IMR-90 (cell line): Measurements from ENCODE around the gene PSMB5. TPM values are rescaled to one million over a fixed set of nuclear protein-coding genes. Genes with fewer than 3 reads are reported as not detected.

Experiments
- ATAC-seq: fragments of 200-7000 bp; cut with Tn5 transposase; 2 replicates; pipeline ENCODE4 v1.9.1; 2020; ENCODE audit warnings: low read depth, mild to moderate bottlenecking, moderate library complexity
- BruUV-seq: library from RNA; stranded (reverse); fragments of 400-500 nt; replicated peaks from 2 replicates; lab custom pipeline; 2021; lab: Mats Ljungman, UMichigan
- CTCF ChIA-PET: fragments of 300-600 bp; formaldehyde crosslinking; extraction: SDS; loops from one replicate; lab custom pipeline; 2021; ENCODE audit warnings: antibody characterized with exemption; lab: Yijun Ruan, JAX
- POLR2A ChIA-PET: fragments of 300-600 bp; sonication (Branson Sonifier 250); formaldehyde crosslinking; loops from one replicate; lab custom pipeline; 2022; ENCODE audit warnings: antibody characterized with exemption; ENCODE audit not compliant: unreplicated experiment; lab: Charles Lee
- DNase-seq: peaks from one replicate; pipeline ENCODE4 v3.0.0; 2013
- H2AFZ ChIP-seq: replicated peaks from 2 replicates; pipeline ENCODE3; 2013; ENCODE audit warnings: low read length, mild to moderate bottlenecking; ENCODE audit not compliant: poor library complexity
- H2AK5ac ChIP-seq: 2 replicates; pipeline ENCODE4 v1.6.1; 2013; ENCODE audit warnings: low read depth, low read length, inconsistent platforms
- H2AK9ac ChIP-seq: replicated peaks from 2 replicates; pipeline ENCODE3; 2013; ENCODE audit warnings: mild to moderate bottlenecking, low read depth, low read length, moderate library complexity; ENCODE audit not compliant: poor library complexity
- H2BK120ac ChIP-seq: 2 replicates; pipeline ENCODE4 v1.6.1; 2013; ENCODE audit warnings: low read depth, low read length, inconsistent platforms
- H2BK15ac ChIP-seq: 3 replicates; pipeline ENCODE4 v1.6.1; 2013; ENCODE audit warnings: low read depth, low read length, inconsistent platforms
- H2BK20ac ChIP-seq: 2 replicates; pipeline ENCODE4 v1.6.1; 2013; ENCODE audit warnings: low read depth, mild to moderate bottlenecking, inconsistent platforms, low read length, moderate library complexity
- H2BK5ac ChIP-seq: 2 replicates; pipeline ENCODE4 v1.6.1; 2013; ENCODE audit warnings: mild to moderate bottlenecking, low read depth, low read length, inconsistent platforms; ENCODE audit not compliant: poor library complexity, severe bottlenecking
- H3K14ac ChIP-seq: replicated peaks from 2 replicates; pipeline ENCODE4 v1.6.1; 2013; ENCODE audit warnings: low read depth, low read length, inconsistent platforms
- H3K18ac ChIP-seq: 2 replicates; pipeline ENCODE4 v1.6.1; 2013; ENCODE audit warnings: low read depth, low read length, control low read depth
- H3K23ac ChIP-seq: 2 replicates; pipeline ENCODE4 v1.6.1; 2013; ENCODE audit warnings: low read depth, low read length, inconsistent platforms
- H3K27ac ChIP-seq: 2 replicates; pipeline ENCODE4 v1.5.1; 2013; ENCODE audit warnings: mild to moderate bottlenecking, control low read depth, low read length; ENCODE audit not compliant: insufficient read depth
- H3K27me3 ChIP-seq: 2 replicates; pipeline ENCODE4 v1.6.1; 2013; ENCODE audit warnings: low read length; ENCODE audit not compliant: control insufficient read depth, insufficient read depth
- H3K36me3 ChIP-seq: 2 replicates; pipeline ENCODE4 v1.6.1; 2013; ENCODE audit warnings: low read length, mixed read lengths; ENCODE audit not compliant: control insufficient read depth, insufficient read depth
- H3K4ac ChIP-seq: 2 replicates; pipeline ENCODE4 v1.6.1; 2013; ENCODE audit warnings: low read depth, low read length, inconsistent platforms
- H3K4me1 ChIP-seq: 2 replicates; pipeline ENCODE4 v1.6.1; 2013; ENCODE audit warnings: low read length, mixed read lengths; ENCODE audit not compliant: control insufficient read depth, insufficient read depth
- H3K4me2 ChIP-seq: 2 replicates; pipeline ENCODE4 v1.6.1; 2013; ENCODE audit warnings: low read depth, mild to moderate bottlenecking, control low read depth, low read length, moderate library complexity
- H3K4me3 ChIP-seq: 2 replicates; pipeline ENCODE4 v1.5.1; 2013; ENCODE audit warnings: low read depth, mild to moderate bottlenecking, control low read depth, low read length, moderate library complexity; ENCODE audit not compliant: insufficient read depth
- H3K56ac ChIP-seq: 2 replicates; pipeline ENCODE4 v1.6.1; 2013; ENCODE audit warnings: low read length, inconsistent platforms; ENCODE audit not compliant: insufficient read depth; ENCODE audit errors: extremely low read depth
- H3K79me1 ChIP-seq, 2 experiments: 2 replicates each; pipeline ENCODE4 v1.6.1; 2013; ENCODE audit warnings: low read length in 2 of 2, inconsistent platforms in 1 of 2, low read depth in 1 of 2
- H3K9ac ChIP-seq: 2 replicates; pipeline ENCODE4 v1.6.1; 2013; ENCODE audit warnings: low read depth, low read length, control low read depth
- H3K9me1 ChIP-seq: 2 replicates; pipeline ENCODE4 v1.6.1; 2013; ENCODE audit warnings: low read length, inconsistent platforms; ENCODE audit not compliant: insufficient read depth
- H3K9me3 ChIP-seq: 2 replicates; pipeline ENCODE4 v1.6.1; 2013; ENCODE audit warnings: low read length; ENCODE audit not compliant: control insufficient read depth, insufficient read depth
- H4K20me1 ChIP-seq: 2 replicates; pipeline ENCODE4 v1.6.1; 2013; ENCODE audit warnings: low read length, inconsistent platforms; ENCODE audit not compliant: insufficient read depth
- H4K5ac ChIP-seq: 2 replicates; pipeline ENCODE4 v1.6.1; 2013; ENCODE audit warnings: mild to moderate bottlenecking, low read depth, low read length, control low read depth
- H4K8ac ChIP-seq, 2 experiments: 2 replicates each; pipeline ENCODE4 v1.6.1; 2013; ENCODE audit warnings: low read depth in 2 of 2, low read length in 2 of 2, control low read depth in 1 of 2, inconsistent platforms in 1 of 2
- H4K91ac ChIP-seq: 2 replicates; pipeline ENCODE4 v1.6.1; 2013; ENCODE audit warnings: low read depth, low read length, inconsistent platforms; ENCODE audit not compliant: insufficient read depth
- CHD1 ChIP-seq: IDR thresholded peaks from 2 replicates; pipeline ENCODE4 v1.6.1; 2012; ENCODE audit warnings: low read depth, low read length, improper control_type of control experiment
- FOS ChIP-seq: fragments of 150-350 bp; IDR thresholded peaks from 2 replicates; pipeline ENCODE4 v1.6.1; 2016; ENCODE audit warnings: low read depth, low read length
- MAFK ChIP-seq: IDR thresholded peaks from 2 replicates; pipeline ENCODE4 v1.6.1; 2012; ENCODE audit warnings: low read depth, low read length, improper control_type of control experiment
- MAZ ChIP-seq: IDR thresholded peaks from 2 replicates; pipeline ENCODE4 v1.6.1; 2012; ENCODE audit warnings: low read depth, mild to moderate bottlenecking, low read length, improper control_type of control experiment, moderate library complexity, borderline replicate concordance
- MXI1 ChIP-seq: IDR thresholded peaks from 2 replicates; pipeline ENCODE4 v1.6.1; 2012; ENCODE audit warnings: low read depth, mild to moderate bottlenecking, low read length, moderate library complexity, borderline replicate concordance
- WGBS, 2 experiments: methylation state at CpG; one replicate each; pipeline versions ENCODE4 v1.1.5 to v1.1.7; 2013; ENCODE audit warnings: missing lambda C conversion rate in 2 of 2; ENCODE audit not compliant: insufficient read length in 1 of 2; ENCODE audit errors: extremely low coverage in 2 of 2; 5-methylcytosine and 5-hydroxymethylcytosine counted together
- dilution Hi-C: fragments of 300-500 bp; cut with HindIII; formaldehyde crosslinking; loops from one replicate; pipeline ENCODE4 v1.14.3; 2018; ENCODE audit warnings: low sequenced_read_pairs; ENCODE audit not compliant: unreplicated experiment
- in situ Hi-C: fragments of 300-500 bp; cut with MboI; formaldehyde crosslinking; loops from 3 replicates; pipeline ENCODE4 v1.14.3; 2019; ENCODE audit warnings: low sequenced_read_pairs, inconsistent platforms, mixed read lengths
- intact Hi-C: fragments of 100-400 bp; cut with micrococcal nuclease; formaldehyde crosslinking; loops from 2 replicates; pipeline ENCODE4 v1.10.0; 2022
- polyA plus RNA-seq, 3 experiments: library from polyadenylated mRNA; depleted of rRNA; stranded (reverse); fragments of >200 nt; gene quantifications; 2 replicates each; pipeline ENCODE4 v1.2.3, GENCODE V29; 2012; ENCODE audit warnings: low replicate concordance in 1 of 3
- total RNA-seq: library from RNA; depleted of rRNA; stranded (reverse); fragments of >200 nt; gene quantifications from 2 replicates; pipeline ENCODE4 v1.2.3, GENCODE V29; 2012

Gene PSMB5
- total and polyA plus RNA-seq, 2 of the 4 experiments (the other 2 are of a cell fraction): 310 to 321 TPM

DNA sequence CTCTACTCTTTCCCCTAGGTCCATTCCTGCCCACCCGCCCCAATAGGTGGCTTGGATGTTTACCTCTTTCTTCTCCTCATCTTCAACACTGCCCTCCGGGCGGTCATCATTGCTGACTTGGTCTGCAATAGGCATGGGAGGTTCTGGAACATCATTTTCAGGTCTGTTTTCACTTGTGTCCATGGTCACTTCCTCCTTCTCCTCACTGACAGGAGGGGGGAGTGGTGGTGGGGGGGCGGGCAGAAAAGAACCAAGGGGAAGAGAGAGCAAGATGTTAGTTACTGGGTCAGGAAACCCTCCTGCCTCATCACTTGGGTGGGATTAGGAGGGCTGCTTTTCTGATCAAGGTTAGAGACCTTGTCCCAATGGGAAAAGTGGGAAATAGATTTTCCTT is 34.7 kb upstream of the PSMB5 start:
- H3K36me3 ChIP-seq: peaks cover 40% of the 10 kb centered on the region
- H3K9me3 ChIP-seq: no peaks in the 10 kb centered on the region
- peak overlapping the region; percentile 14 for H3K27ac ChIP-seq
- peaks cover 46% of the 10 kb centered on the region for H4K20me1 ChIP-seq
- H3K4ac ChIP-seq: 0 out of 2 replicates have a peak overlapping the region, but pooled peaks have one; percentile 15
- no peak overlapping the region for H3K4me3 ChIP-seq
- H3K23ac ChIP-seq: peak overlapping the region; percentile 83
- DNase-seq: no peak
- H4K91ac ChIP-seq: no peak overlapping the region
- 0 out of 2 replicates have a peak overlapping the region, but pooled peaks have one; percentile 18 for H3K9ac ChIP-seq
- H3K27me3 ChIP-seq: no peaks in the 10 kb centered on the region
- peaks cover 17 to 66% of the 10 kb centered on the region in 2 experiments for H3K79me1 ChIP-seq
- H3K4me1 ChIP-seq: peaks cover 13% of the 10 kb centered on the region
- no CpG with 5 or more reads among the region's 4 CpGs for WGBS, 2 experiments
- no peak overlapping the region; a peak in 1 of 4 replicates for H4K8ac ChIP-seq
- H2AK5ac ChIP-seq: peak overlapping the region; percentile 10; the same call in 1 of the 2 replicates
- peak overlapping the region; percentile 30 for H2AK9ac ChIP-seq
- no peak for ATAC-seq
- H3K14ac ChIP-seq: peak overlapping the region; percentile 55; the same call in 1 of the 2 replicates
- dilution Hi-C loops: no loop called here
- H2AFZ ChIP-seq: no peak overlapping the region
- peaks cover 5% of the 10 kb centered on the region; the same call in 1 of the 2 replicates for H3K9me1 ChIP-seq
- no peak overlapping the region for H4K5ac ChIP-seq
- intact Hi-C loops: loop anchor here (1.0 kb wide), 1 partner anchor 40 kb away; no protein-coding TSS in a partner anchor
- in situ Hi-C loops: loop anchor here (5.0 to 10.0 kb wide), 2 partner anchors 33 to 515 kb away; partner anchors contain the start of gene CIROP
- H2BK15ac ChIP-seq: no peak overlapping the region
- no peak overlapping the region for H3K56ac ChIP-seq
- no peak overlapping the region for H2BK120ac ChIP-seq
- BruUV-seq: no TSS peak
- no peak for TF ChIP-seq CHD1
- TF ChIP-seq MXI1: no peak
- no peak for TF ChIP-seq MAZ
- no peak for TF ChIP-seq MAFK
- TF ChIP-seq FOS: no peak
- no peak overlapping the region for H3K18ac ChIP-seq
- no peak overlapping the region for H2BK5ac ChIP-seq
- CTCF ChIA-PET: interaction anchor here (0.5 to 1.8 kb wide), 28 partner anchors 8 to 152 kb away, joined by 3 to 21 read pairs (median 4); partner anchors contain the start of genes ACIN1, C14orf119, CDH24 and CEBPE
- POLR2A ChIA-PET: interaction anchor here (0.5 kb wide), 1 partner anchor 54 kb away, joined by 8 read pairs; no protein-coding TSS in a partner anchor
- H2BK20ac ChIP-seq: no peak overlapping the region
- no peak overlapping the region; the same call in 1 of the 2 replicates for H3K4me2 ChIP-seq
